ENCODE measurements around the gene HTATIP2.

HTATIP2 gene

GRCh38 chr11:20353829-20354434 is 9.6 kb upstream of the HTATIP2 start:
- ATAC-seq (ENCODE audit: insufficient read depth, low read depth) (peak; percentile 45; the same call in 1 of the 3 replicates), DNase-seq (peak; percentile 25)
- no peaks in the 10 kb centered on the region for H3K4me1 ChIP-seq (ENCODE audit: insufficient read depth, low read length)
- no peaks in the 10 kb centered on the region for H3K79me2 ChIP-seq (ENCODE audit: insufficient read depth, low read length)
- H3K4me2 ChIP-seq (ENCODE audit: insufficient read depth, low read length): no peak overlapping the region
- H3K36me3 ChIP-seq (ENCODE audit: insufficient read depth, low read length): no peaks in the 10 kb centered on the region
- TF ChIP-seq EZH2 (IDR thresholded peaks at IDR 0.05; ENCODE audit: borderline replicate concordance, low read depth, low read length, severe bottlenecking) (no peak), CTCF (IDR thresholded peaks at IDR 0.05; ENCODE audit: borderline replicate concordance, extremely low read depth, low read length, poor library complexity, severe bottlenecking) (peak; percentile 83)
- H3K9me3 ChIP-seq (ENCODE audit: insufficient read depth, low read length, severe bottlenecking): no peaks in the 10 kb centered on the region
- no peaks in the 10 kb centered on the region for H3K27me3 ChIP-seq (ENCODE audit: insufficient read depth, low read length, poor library complexity)
- H3K9ac ChIP-seq (ENCODE audit: low read depth, low read length): no peak overlapping the region
- H4K20me1 ChIP-seq (ENCODE audit: insufficient read depth, low read length): no peaks in the 10 kb centered on the region
- no peak overlapping the region for H3K4me3 ChIP-seq (ENCODE audit: low read depth in 1 of 2, low read length in 2 of 2)
- no peak overlapping the region for H3K27ac ChIP-seq (ENCODE audit: low read length)
- no peak overlapping the region for H2AFZ ChIP-seq (ENCODE audit: low read depth, low read length)

GRCh38 chr11:20355221-20356219 is 8.0 kb upstream of the HTATIP2 start:
- Histone ChIP-seq H4K20me1 (ENCODE audit: insufficient read depth, low read length) (no peaks in the 10 kb centered on the region), H3K4me1 (ENCODE audit: insufficient read depth, low read length) (peaks cover 6% of the 10 kb centered on the region), H3K27me3 (ENCODE audit: insufficient read depth, low read length, poor library complexity) (no peaks in the 10 kb centered on the region), H3K4me3 (ENCODE audit: low read depth in 1 of 2, low read length in 2 of 2) (no peak overlapping the region), H3K27ac (ENCODE audit: low read length) (no peak overlapping the region), H3K79me2 (ENCODE audit: insufficient read depth, low read length) (no peaks in the 10 kb centered on the region), H3K4me2 (ENCODE audit: insufficient read depth, low read length) (no peak overlapping the region), H2AFZ (ENCODE audit: low read depth, low read length) (no peak overlapping the region), H3K9ac (ENCODE audit: low read depth, low read length) (no peak overlapping the region), H3K9me3 (ENCODE audit: insufficient read depth, low read length, severe bottlenecking) (no peaks in the 10 kb centered on the region), H3K36me3 (ENCODE audit: insufficient read depth, low read length) (no peaks in the 10 kb centered on the region)
- DNase-seq: peak; percentile 39
- peak; percentile 80 for ATAC-seq (ENCODE audit: insufficient read depth, low read depth)
- peak; percentile 67 for TF ChIP-seq CTCF (IDR thresholded peaks at IDR 0.05; ENCODE audit: borderline replicate concordance, extremely low read depth, low read length, poor library complexity, severe bottlenecking)
- TF ChIP-seq EZH2 (IDR thresholded peaks at IDR 0.05; ENCODE audit: borderline replicate concordance, low read depth, low read length, severe bottlenecking): no peak

DNA sequence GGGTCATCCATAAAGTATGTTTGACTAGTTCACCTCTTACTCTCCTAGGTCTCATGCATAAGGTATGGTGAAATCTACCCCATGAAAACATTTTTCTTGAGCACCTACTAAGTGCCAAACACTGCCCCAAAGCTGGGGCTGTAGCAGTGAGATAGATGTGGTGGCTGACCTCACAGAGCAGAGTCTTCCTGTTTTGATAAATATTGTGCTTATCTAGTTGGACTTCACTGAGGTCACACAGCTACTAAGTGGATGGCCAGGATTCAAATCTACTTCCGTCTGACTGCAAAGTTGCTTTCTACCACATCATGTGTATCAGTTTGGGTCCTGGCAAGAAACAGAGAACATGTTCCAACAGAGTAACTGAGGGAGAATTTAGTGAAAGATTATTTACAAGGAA is 6.4 kb upstream of the HTATIP2 start:
- Histone ChIP-seq H4K20me1 (ENCODE audit: insufficient read depth, low read length) (no peaks in the 10 kb centered on the region), H3K79me2 (ENCODE audit: insufficient read depth, low read length) (no peaks in the 10 kb centered on the region)
- ATAC-seq (ENCODE audit: insufficient read depth, low read depth): no peak

More for the DNA sequence above, 6.4 kb upstream of the HTATIP2 start:
- DNase-seq: no peak
- peaks cover 12% of the 10 kb centered on the region for H3K4me1 ChIP-seq (ENCODE audit: insufficient read depth, low read length)
- H3K4me3 ChIP-seq (ENCODE audit: low read depth in 1 of 2, low read length in 2 of 2): no peak overlapping the region
- no peaks in the 10 kb centered on the region for H3K27me3 ChIP-seq (ENCODE audit: insufficient read depth, low read length, poor library complexity)
- no peaks in the 10 kb centered on the region for H3K9me3 ChIP-seq (ENCODE audit: insufficient read depth, low read length, severe bottlenecking)
- no peak overlapping the region for H3K9ac ChIP-seq (ENCODE audit: low read depth, low read length)
- TF ChIP-seq CTCF (IDR thresholded peaks at IDR 0.05; ENCODE audit: borderline replicate concordance, extremely low read depth, low read length, poor library complexity, severe bottlenecking) (no peak), EZH2 (IDR thresholded peaks at IDR 0.05; ENCODE audit: borderline replicate concordance, low read depth, low read length, severe bottlenecking) (no peak)
- no peak overlapping the region for H2AFZ ChIP-seq (ENCODE audit: low read depth, low read length)
- H3K4me2 ChIP-seq (ENCODE audit: insufficient read depth, low read length): no peak overlapping the region
- no peak overlapping the region for H3K27ac ChIP-seq (ENCODE audit: low read length)
- no peaks in the 10 kb centered on the region for H3K36me3 ChIP-seq (ENCODE audit: insufficient read depth, low read length)

Measured in DND-41 (cell line).